ENCODE measurements around the gene SLC9A1.

DNA sequence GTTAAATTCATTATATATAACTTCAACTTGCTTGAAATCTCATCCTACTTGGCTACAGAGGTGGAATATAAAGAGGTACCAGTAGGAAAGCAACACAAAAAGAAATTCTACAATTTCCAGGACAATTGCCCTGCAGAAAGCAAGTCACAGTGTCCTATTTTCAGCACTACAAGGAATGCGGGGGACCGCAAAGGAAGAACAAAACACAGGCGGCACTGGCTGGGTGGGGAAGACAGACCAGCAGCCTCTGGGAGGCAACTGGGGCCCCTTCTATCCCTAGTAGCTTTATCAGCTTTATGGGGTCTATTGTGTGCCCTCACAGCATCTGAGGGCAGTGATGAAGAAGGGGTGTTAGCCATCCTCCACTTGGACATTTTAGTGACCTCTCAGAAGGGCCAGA lies 30.5 kb downstream of the SLC9A1 start:
- TF ChIP-seq, protein P1, sequence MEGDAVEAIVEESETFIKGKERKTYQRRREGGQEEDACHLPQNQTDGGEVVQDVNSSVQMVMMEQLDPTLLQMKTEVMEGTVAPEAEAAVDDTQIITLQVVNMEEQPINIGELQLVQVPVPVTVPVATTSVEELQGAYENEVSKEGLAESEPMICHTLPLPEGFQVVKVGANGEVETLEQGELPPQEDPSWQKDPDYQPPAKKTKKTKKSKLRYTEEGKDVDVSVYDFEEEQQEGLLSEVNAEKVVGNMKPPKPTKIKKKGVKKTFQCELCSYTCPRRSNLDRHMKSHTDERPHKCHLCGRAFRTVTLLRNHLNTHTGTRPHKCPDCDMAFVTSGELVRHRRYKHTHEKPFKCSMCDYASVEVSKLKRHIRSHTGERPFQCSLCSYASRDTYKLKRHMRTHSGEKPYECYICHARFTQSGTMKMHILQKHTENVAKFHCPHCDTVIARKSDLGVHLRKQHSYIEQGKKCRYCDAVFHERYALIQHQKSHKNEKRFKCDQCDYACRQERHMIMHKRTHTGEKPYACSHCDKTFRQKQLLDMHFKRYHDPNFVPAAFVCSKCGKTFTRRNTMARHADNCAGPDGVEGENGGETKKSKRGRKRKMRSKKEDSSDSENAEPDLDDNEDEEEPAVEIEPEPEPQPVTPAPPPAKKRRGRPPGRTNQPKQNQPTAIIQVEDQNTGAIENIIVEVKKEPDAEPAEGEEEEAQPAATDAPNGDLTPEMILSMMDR (IDR thresholded peaks at IDR 0.05): no peak
- TF ChIP-seq YY1 (IDR thresholded peaks at IDR 0.05; ENCODE audit: low read depth): no peak
- no peak for TF ChIP-seq GATA2 (CRISPR knock-in tag; IDR thresholded peaks at IDR 0.05)
- no peak for TF ChIP-seq MEF2A (IDR thresholded peaks at IDR 0.05; ENCODE audit: borderline replicate concordance, low read depth)
- TF ChIP-seq TCF12 (IDR thresholded peaks at IDR 0.05): no peak
- TF ChIP-seq GABPA (IDR thresholded peaks at IDR 0.05; ENCODE audit: low read depth): no peak
